Activated CD8-positive, alpha-beta memory T cell treated with anti-CD3 and anti-CD28 coated beads, Interleukin-2, amount 50 U/mL, for 4 hours (primary cell): ENCODE data around the gene XPR1.
"Not testable (repeated sequence)": the region's sequence is repeated elsewhere in the genome, so short reads cannot be mapped to it uniquely, and the experiment has no call there.

Source experiments
- DNase-seq: peaks from one replicate; pipeline ENCODE4 v3.0.0-alpha.2; 2020

The XPR1 gene

GRCh38 chr1:180724055-180724454 lies 92.2 kb downstream of the XPR1 start:
- no peak for DNase-seq

- not testable (repeated sequence) for DNase-seq
Observed at GRCh38 chr1:180726024-180726423, 94.2 kb downstream of the XPR1 start.

DNA sequence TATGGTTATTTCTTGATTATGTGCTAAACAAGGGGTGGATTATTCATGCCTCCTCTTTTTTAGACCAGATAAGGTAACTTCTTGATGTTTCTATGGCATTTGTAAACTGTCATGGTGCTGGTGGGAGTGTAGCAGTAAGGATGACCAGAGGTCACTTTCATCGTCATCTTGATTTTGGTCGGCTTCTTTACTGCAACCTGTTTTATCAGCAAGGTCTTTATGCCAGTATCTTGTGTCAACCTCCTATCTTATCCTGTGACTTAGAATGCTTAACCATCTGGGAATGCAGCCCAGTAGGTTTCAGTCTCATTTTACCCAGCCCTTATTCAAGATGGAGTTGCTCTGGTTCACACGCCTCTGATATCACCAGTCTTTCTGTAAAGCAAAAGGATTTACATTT lies 95.9 kb downstream of the XPR1 start:
- not testable (repeated sequence) for DNase-seq

- DNase-seq: no peak
Observed at GRCh38 chr1:180728472-180729106, 96.8 kb downstream of the XPR1 start.

GRCh38 chr1:180731131-180731530 lies 99.3 kb downstream of the XPR1 start:
- DNase-seq: no peak

- DNase-seq: no peak
Observed at GRCh38 chr1:180732866-180733265, 101.0 kb downstream of the XPR1 start.

DNA sequence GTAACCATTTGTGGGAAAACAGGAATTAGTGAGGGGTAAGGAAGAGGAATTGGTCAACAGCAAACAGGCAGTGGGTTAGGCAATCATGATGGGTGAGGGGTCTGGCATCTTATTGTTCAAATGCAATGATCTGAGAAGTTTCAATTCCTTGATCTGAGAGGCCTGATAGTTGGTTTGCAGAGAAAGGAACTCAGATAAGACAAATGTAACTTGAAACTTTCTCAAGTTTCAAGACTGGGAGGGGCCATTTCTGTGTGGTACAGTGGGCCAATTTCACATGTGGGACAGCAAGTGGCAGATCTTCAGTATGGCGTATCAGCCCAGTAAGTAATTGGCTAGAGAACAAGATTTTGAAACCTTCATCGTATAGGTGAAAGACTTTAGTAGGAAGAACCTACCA lies 102.5 kb downstream of the XPR1 start:
- DNase-seq: no peak

GRCh38 chr1:180742663-180743062 lies 110.8 kb downstream of the XPR1 start:
- no peak for DNase-seq

- DNase-seq: no peak
Observed at GRCh38 chr1:180743868-180744267, 112.0 kb downstream of the XPR1 start.

DNA sequence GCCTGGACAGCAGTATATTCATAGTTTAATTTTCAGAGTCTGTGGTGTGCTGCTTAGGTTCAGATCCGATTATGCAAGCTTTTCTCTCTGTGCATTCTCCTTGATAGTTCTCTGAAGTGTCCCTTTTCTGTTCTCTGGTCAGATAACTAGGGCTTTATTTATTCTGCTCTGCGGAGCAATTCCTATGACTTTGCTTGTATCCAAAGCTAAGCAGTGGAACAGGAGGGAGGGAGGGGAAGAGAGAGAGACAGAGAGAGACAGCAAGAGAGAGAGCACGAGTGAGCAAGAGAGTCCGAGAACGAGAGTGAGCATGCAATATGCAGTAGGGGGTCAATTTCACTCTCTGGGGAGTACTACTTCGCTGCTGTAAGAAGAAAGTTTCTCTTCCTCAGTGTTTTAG lies 113.3 kb downstream of the XPR1 start:
- no peak for DNase-seq

- no peak for DNase-seq
Observed at GRCh38 chr1:180751921-180752320, 120.1 kb downstream of the XPR1 start.

DNA sequence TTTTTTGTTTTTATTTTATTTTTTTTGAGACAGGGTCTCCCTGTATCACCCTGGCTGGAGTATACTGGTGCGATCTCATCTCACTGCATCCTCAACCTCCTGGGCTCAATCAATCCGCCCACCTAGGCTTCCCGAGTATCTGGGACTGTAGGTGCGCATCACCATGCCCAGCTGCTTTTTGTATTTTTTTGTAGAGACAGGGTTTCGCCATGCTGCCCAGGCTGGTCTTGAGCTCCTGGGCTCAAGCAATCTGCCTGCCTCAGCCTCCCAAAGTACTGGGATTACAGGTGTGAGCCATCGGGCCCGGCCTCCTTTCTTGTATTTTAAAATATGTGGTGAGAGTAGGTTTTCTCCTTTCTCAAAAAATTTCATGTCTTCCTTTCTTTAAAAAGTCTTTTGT lies 122.6 kb downstream of the XPR1 start:
- no peak for DNase-seq

- no peak for DNase-seq
Observed at GRCh38 chr1:180757657-180758056, 125.8 kb downstream of the XPR1 start.

GRCh38 chr1:180762796-180763195 lies 131.0 kb downstream of the XPR1 start:
- no peak for DNase-seq

- no peak for DNase-seq
Observed at GRCh38 chr1:180765151-180765550, 133.3 kb downstream of the XPR1 start.

DNA sequence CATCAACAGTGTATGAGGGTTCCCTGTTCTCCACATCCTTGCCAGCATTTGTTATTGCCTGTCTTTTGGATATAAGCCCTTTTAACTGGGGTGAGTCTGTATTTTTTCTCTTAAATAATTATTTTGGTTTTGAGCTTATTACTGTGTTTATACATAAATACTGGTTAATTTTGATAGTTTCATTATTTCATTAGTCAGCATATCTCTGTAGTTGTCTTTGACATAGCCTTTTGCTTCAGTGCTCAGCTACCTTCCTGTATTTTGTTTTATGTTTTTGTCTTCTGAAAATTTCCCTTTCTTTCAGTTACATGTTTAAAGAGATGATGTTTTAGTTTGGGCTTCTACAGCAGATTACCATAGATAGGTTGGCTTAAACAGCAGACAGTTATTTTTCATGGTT lies 138.1 kb downstream of the XPR1 start:
- DNase-seq: no peak

- no peak for DNase-seq
Observed at GRCh38 chr1:180773210-180773865, 141.5 kb downstream of the XPR1 start.

DNA sequence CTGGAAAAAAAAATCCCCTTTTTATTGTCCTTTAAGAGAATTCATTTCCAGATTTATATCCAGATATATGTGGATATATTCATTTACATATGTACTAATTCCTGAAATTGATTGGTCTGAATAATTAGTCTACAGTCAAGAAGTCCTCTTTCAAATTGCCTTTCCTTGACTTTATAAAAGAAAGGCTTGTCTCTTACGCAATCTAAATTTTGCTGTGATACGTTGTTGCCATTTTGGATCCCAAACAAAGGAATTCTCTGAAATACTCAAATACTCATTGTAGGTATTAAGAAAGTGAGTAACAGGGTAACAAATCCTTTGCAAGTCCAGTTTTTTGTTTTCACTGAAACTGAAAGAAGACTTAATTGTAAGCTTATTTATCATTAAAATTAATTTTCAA lies 144.0 kb downstream of the XPR1 start:
- DNase-seq: no peak

GRCh38 chr1:180777072-180777689 lies 145.4 kb downstream of the XPR1 start:
- DNase-seq: no peak

DNA sequence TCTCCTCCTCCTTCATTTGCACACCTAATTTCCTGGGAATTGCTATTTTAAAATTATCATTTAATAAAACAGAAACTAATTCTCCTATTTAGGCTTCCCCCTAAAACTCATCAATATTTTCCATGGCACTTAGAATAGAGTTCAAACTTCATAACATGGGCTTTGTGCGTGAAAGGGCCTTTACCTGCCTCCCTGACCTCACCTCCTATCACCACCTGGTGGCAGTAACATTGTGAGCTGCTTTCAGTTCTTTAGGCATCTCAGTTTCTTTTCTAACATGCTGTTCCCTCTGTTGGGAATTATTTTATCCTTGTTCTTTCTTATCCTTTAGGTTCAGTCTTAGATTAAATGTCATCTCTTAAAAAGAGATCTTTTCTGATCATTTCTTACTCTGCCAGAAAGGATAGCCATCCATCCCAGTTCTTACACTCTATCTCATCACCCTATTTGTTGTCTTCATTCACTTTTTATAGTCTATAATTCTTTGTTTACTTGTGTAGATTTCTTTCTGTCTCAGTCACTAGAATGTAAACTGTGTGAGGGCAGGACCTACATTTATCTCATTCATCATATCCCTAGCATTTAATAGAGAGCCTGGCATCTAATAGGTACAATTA lies 147.1 kb downstream of the XPR1 start:
- DNase-seq: no peak

GRCh38 chr1:180779584-180779983 lies 147.8 kb downstream of the XPR1 start:
- no peak for DNase-seq

DNA sequence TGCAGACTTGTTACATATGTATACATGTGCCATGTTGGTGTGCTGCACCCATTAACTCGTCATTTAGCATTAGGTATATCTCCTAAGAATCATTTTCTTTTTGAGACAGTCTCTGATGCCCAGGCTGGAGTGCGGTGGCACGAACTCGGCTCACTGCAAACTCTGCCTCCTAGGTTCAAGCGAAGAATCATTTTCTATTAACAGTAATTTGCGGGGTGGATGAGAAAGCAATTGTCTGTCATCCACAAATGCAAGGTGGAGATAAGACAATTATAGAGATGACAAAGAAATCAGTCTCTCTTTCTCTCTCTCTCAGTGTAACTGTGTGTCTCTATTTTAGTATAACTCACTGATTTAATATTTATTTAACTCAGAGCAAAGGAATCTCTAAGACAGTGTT lies 149.9 kb downstream of the XPR1 start:
- DNase-seq: no peak

- no peak for DNase-seq
Observed at GRCh38 chr1:180785291-180785690, 153.5 kb downstream of the XPR1 start.

GRCh38 chr1:180785887-180786286 lies 154.1 kb downstream of the XPR1 start:
- DNase-seq: no peak
